Ishikawa (cell line): ENCODE results near the gene TRAPPC2.

Source experiments
- CEBPB ChIP-seq: IDR thresholded peaks from 2 replicates; pipeline ENCODE4 v1.6.1; 2012
- CREB1 ChIP-seq: IDR thresholded peaks from 2 replicates; pipeline ENCODE4 v1.6.1; 2012; ENCODE audit warnings: low read depth
- EGR1 ChIP-seq: IDR thresholded peaks from 2 replicates; pipeline ENCODE4 v1.6.1; 2012
- EP300 ChIP-seq: IDR thresholded peaks from 2 replicates; pipeline ENCODE4 v1.6.1; 2012; ENCODE audit warnings: borderline replicate concordance
- FOXM1 ChIP-seq: IDR thresholded peaks from 2 replicates; pipeline ENCODE4 v1.6.1; 2012; ENCODE audit warnings: low read depth, borderline replicate concordance
- MAX ChIP-seq: IDR thresholded peaks from 2 replicates; pipeline ENCODE4 v1.6.1; 2012
- NFIC ChIP-seq: IDR thresholded peaks from 2 replicates; pipeline ENCODE4 v1.6.1; 2012
- RAD21 ChIP-seq: IDR thresholded peaks from 2 replicates; pipeline ENCODE4 v1.6.1; 2012; ENCODE audit warnings: low read depth
- REST ChIP-seq: IDR thresholded peaks from 2 replicates; pipeline ENCODE4 v1.6.1; 2012; ENCODE audit warnings: low read depth, mild to moderate bottlenecking
- TAF1 ChIP-seq: IDR thresholded peaks from 2 replicates; pipeline ENCODE4 v1.6.1; 2012; ENCODE audit warnings: low read depth, mild to moderate bottlenecking
- TCF12 ChIP-seq: IDR thresholded peaks from 2 replicates; pipeline ENCODE4 v1.6.1; 2012; ENCODE audit warnings: low read depth
- TEAD4 ChIP-seq: IDR thresholded peaks from 2 replicates; pipeline ENCODE4 v1.6.1; 2012
- USF1 ChIP-seq: IDR thresholded peaks from 2 replicates; pipeline ENCODE4 v1.6.1; 2012
- YY1 ChIP-seq: IDR thresholded peaks from 2 replicates; pipeline ENCODE4 v1.6.1; 2012; ENCODE audit warnings: low read depth
- ZBTB7A ChIP-seq: IDR thresholded peaks from 2 replicates; pipeline ENCODE4 v1.6.1; 2012; ENCODE audit warnings: low read depth

Gene TRAPPC2

GRCh38 chrX:13687203-13687602, 47.2 kb downstream of the TRAPPC2 start:
- TF ChIP-seq ZBTB7A: no peak
- no peak for TF ChIP-seq USF1
- no peak for TF ChIP-seq RAD21
- TF ChIP-seq EGR1: no peak
- TF ChIP-seq YY1: no peak
- no peak for TF ChIP-seq NFIC
- TF ChIP-seq REST: no peak
- no peak for TF ChIP-seq TEAD4
- TF ChIP-seq CEBPB: no peak
- TF ChIP-seq TAF1: no peak
- TF ChIP-seq EP300: no peak
- no peak for TF ChIP-seq TCF12
- no peak for TF ChIP-seq MAX

GRCh38 chrX:13685126-13685763, 49.2 kb downstream of the TRAPPC2 start:
- TF ChIP-seq USF1: no peak
- TF ChIP-seq CEBPB: no peak
- TF ChIP-seq TAF1: no peak
- no peak for TF ChIP-seq EGR1
- TF ChIP-seq MAX: no peak
- TF ChIP-seq TCF12: no peak
- no peak for TF ChIP-seq TEAD4
- no peak for TF ChIP-seq NFIC
- no peak for TF ChIP-seq ZBTB7A
- no peak for TF ChIP-seq FOXM1
- TF ChIP-seq REST: no peak
- TF ChIP-seq YY1: no peak
- TF ChIP-seq CREB1: no peak
- TF ChIP-seq EP300: no peak
- no peak for TF ChIP-seq RAD21

- TF ChIP-seq REST (no peak), EGR1 (no peak), FOXM1 (no peak), TEAD4 (no peak), CEBPB (no peak), USF1 (no peak)
These were observed 50.1 kb downstream of the TRAPPC2 start for GRCh38 chrX:13684361-13684760.

- no peak for TF ChIP-seq TEAD4
- TF ChIP-seq CEBPB: no peak
- no peak for TF ChIP-seq REST
- no peak for TF ChIP-seq RAD21
- TF ChIP-seq CREB1: no peak
- TF ChIP-seq FOXM1: no peak
- no peak for TF ChIP-seq ZBTB7A
- TF ChIP-seq MAX: no peak
- no peak for TF ChIP-seq TCF12
- no peak for TF ChIP-seq YY1
- no peak for TF ChIP-seq USF1
- TF ChIP-seq EP300: no peak
- no peak for TF ChIP-seq NFIC
- no peak for TF ChIP-seq EGR1
- TF ChIP-seq TAF1: no peak
These were observed 52.8 kb downstream of the TRAPPC2 start for GRCh38 chrX:13681595-13681994.
